ENCODE results near the gene POFUT2.

The POFUT2 gene

GRCh38 chr21:45322231-45322959, 34.7 kb upstream of the POFUT2 start:
- no peak for TF ChIP-seq CTCF (IDR thresholded peaks at IDR 0.05; ENCODE audit: control insufficient read depth, extremely low read depth, insufficient read depth)
- H3K4me3 ChIP-seq (ENCODE audit: low read depth, low read length): no peak overlapping the region
- no peak for DNase-seq (ENCODE audit: low read depth)

GRCh38 chr21:45320261-45321025, 32.7 kb upstream of the POFUT2 start:
- no peak for DNase-seq (ENCODE audit: low read depth)
- no peak overlapping the region for H3K4me3 ChIP-seq (ENCODE audit: low read depth, low read length)
- TF ChIP-seq CTCF (IDR thresholded peaks at IDR 0.05; ENCODE audit: control insufficient read depth, extremely low read depth, insufficient read depth): no peak

GRCh38 chr21:45319461-45320211, 31.9 kb upstream of the POFUT2 start:
- DNase-seq (ENCODE audit: low read depth): no peak
- TF ChIP-seq CTCF (IDR thresholded peaks at IDR 0.05; ENCODE audit: control insufficient read depth, extremely low read depth, insufficient read depth): no peak
- no peak overlapping the region for H3K4me3 ChIP-seq (ENCODE audit: low read depth, low read length)

- TF ChIP-seq CTCF (IDR thresholded peaks at IDR 0.05; ENCODE audit: control insufficient read depth, extremely low read depth, insufficient read depth): no peak
- no peak overlapping the region for H3K4me3 ChIP-seq (ENCODE audit: low read depth, low read length)
- no peak for DNase-seq (ENCODE audit: low read depth)
Observed at GRCh38 chr21:45318556-45319404, 31.1 kb upstream of the POFUT2 start.

GRCh38 chr21:45318146-45318555, 30.5 kb upstream of the POFUT2 start:
- H3K4me3 ChIP-seq (ENCODE audit: low read depth, low read length): no peak overlapping the region
- TF ChIP-seq CTCF (IDR thresholded peaks at IDR 0.05; ENCODE audit: control insufficient read depth, extremely low read depth, insufficient read depth): no peak
- DNase-seq (ENCODE audit: low read depth): no peak
